Muscle of arm (tissue), 12 donors: ENCODE measurements around the gene TBC1D14. TPM values are rescaled to one million over a fixed set of nuclear protein-coding genes. Genes with fewer than 3 reads are reported as not detected.

Source experiments
- DNase-seq: peaks from one replicate; pipeline ENCODE4 v3.0.0-alpha.2; 2013
- polyA plus RNA-seq, 12 donors: library from polyadenylated mRNA; unstranded; fragments of 120-200 nt; gene quantifications; one replicate each; pipeline ENCODE4 v1.2.1, GENCODE V29; 2013; ENCODE audit not compliant: insufficient read length in 12 of 12

TBC1D14 gene
- polyA plus RNA-seq, 12 donors, result 25.9 to 44.0 (median 41.0) TPM; not detected in 1

DNA sequence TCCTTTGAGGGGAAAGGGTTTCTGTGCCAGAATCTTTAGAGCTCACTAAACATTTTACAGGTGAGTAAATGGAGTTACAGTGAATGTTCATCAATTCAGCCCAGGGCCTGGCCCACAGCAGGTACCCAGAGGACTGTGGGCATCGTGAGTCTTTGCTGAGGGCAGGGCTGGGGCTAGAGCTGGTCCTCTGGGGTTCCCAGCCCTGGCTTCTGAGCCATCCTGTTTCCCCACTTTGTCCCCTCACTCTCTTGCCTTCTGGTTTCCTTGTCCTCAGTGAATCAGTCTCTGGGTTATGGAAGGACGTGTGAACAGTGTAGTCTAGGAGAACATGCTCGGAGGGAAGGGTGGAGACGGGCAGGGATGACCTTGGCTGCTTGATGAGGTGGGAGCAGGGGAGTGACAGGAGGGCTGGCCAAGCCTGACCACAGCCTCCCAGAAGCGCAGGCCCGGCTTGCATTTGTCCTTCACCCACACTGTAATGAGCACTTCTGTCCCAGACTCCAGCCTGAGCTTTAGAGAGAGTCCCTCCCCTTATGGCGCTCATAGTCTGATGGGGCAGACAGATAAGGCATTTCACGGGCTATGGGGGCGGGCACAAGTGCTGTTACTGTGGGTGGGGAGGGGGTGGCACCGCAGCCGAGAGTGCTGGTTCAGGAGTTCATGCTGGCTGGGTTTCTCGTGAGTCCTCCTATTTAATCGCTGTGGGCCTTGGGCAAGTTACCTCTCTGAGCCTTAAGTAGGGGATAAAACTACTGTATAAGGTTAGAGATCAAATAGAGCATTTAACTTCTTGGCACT, 17.3 kb downstream of the TBC1D14 start:
- DNase-seq, result no peak

DNA sequence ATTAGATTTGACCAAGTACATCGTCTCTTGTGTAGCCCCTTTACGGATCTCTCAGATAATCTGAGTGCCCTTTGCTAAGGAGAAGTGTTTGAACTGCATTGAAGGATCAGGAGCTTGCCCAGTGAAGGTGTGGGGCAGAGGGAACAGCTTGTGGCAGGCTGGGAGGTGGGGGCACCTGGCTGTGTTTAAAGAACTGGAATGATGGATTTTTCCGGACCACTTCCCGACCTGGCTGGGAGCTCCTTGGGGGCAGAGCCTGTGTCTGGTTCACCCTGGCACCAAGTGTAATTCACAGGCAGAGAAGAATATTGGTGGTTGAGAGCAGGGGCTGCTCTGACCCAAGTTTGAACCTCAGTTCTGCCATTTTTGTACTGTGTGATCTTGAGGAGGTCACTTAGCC, 18.5 kb downstream of the TBC1D14 start:
- no peak for DNase-seq

DNA sequence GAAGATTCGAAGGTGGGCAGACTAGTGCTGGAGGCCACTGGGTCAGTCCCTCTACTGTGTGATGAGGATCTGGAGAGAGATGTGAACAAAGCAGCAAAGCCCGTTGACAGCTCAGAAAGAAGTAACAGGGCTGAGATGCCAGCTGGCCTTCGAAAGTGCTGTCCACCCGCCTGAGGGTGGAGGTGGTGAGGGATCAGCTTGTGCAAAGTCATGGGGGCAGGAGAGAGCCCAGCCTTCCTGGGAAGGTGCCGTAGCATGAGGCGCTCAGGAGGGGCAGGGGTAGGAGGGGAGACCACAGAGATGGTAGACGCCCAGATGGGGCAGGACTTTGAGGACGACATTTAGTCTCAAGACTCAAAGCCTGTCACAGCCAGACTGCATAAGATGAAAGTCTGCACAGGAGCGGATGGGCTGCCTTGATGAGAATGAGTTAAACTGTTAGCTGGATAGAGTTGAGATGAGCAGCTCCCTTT, 19.7 kb downstream of the TBC1D14 start:
- no peak for DNase-seq

DNA sequence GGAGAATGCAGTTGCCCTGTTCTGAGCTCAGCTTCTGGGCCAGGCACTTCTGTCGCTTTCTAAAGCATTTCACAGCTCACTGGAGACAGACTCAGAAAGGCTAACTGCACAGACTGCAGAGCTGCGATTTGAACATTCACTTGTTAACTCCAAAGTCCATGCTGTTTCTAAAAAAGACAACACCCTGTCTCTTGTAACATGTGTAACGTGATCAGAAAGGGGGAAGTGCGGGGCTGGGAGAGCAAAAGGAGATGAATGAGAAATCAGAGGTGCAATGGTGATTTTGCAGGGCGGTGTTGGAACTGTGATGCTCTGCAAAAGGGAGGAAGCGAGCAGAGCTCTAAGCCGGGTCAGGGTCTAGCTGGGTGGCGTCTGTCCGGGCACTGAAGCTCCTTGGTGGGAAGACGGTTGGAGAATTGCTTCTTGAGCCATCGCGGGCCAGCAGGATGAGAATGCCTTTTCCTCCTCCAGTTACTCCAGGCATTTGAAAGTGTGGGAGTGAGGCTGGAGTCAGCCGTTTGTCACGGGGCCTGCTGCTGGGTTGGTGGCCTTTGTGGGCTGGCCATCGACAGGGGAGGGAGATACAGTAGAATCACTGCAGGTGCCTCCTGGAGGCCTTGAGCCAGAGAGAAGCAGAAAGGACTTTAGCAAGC, 20.3 kb downstream of the TBC1D14 start:
- DNase-seq, result no peak

GRCh38 chr4:6932475-6932874, 22.8 kb downstream of the TBC1D14 start:
- DNase-seq, result no peak

GRCh38 chr4:6932918-6933317, 23.3 kb downstream of the TBC1D14 start:
- DNase-seq, result no peak

GRCh38 chr4:6933691-6934430, 24.2 kb downstream of the TBC1D14 start:
- DNase-seq, result no peak

DNA sequence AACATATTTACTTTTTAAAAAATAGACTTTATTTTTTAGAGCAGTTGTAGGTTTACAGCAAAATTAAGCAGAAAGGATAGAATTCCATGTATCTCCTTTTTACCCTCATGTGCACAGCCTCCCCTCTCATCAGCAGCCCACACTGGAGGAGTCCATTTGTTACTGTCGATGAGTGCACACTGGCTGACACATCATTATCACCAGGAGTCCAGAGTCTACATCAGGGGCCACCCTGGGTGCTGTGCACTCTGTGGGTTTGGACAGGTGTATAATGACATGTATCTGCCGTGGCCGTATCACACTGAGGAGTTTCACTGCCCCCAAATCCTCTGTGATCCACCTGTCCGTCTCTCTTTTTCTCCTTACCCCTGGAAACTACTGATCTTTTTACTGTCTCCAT, 26.3 kb downstream of the TBC1D14 start:
- no peak for DNase-seq

- no peak for DNase-seq
Observed at GRCh38 chr4:6937201-6937600, 27.6 kb downstream of the TBC1D14 start.

- DNase-seq, result no peak
Observed at GRCh38 chr4:6937754-6938153, 28.1 kb downstream of the TBC1D14 start.

DNA sequence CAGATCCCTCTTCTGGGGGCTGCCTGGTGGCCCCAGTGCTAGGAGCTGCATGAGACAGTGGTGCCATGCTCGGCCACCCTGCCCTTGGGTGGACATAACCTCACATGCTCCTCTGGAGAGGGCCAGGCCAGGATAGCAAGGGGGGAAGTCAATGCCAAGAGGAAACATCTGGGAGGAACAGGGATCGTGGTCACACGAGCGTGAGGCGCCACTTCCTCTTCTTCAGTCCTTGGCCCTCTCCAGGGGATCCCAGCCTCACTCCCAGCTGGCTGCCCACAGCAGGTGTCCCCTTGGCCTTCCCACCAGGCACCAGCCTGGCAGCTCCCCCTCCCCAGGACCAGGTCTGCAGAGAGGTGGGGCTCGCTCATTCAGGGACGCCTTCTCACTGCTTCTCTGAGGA, 28.6 kb downstream of the TBC1D14 start:
- no peak for DNase-seq

DNA sequence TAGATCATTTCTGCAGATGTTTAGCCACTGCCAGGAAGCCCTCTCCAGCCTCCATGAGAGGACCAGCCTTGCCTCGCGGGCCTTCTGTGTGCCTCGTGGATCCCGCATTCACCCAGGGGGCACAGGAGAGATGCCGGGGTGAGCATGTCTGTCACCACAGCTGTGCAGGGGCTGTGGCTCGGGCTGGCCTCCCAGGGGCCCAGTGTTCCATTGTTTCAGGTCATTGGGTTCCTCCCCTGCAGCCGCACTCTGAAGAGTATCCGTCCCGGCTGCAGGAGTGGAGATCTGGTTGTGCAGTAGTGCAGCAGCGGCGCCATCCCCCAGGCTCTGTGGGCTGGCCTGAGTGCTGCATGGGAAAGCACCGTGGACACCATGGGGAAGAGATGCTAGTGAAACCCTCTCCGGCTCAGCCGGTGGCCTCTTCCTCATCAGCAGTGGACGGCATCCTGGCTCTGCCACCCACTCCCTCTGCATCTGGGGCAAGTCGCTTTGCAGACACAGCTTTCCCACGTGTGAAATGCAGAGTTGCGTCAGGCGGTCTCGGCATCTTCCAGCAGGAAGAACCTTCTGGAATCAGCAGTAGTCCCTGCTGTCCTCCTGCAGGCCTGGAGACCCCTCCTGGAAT, 29.1 kb downstream of the TBC1D14 start:
- DNase-seq, result no peak

GRCh38 chr4:6939761-6940743, 30.4 kb downstream of the TBC1D14 start:
- no peak for DNase-seq

- no peak for DNase-seq
Observed at GRCh38 chr4:6940744-6941137, 31.1 kb downstream of the TBC1D14 start.

- DNase-seq, result no peak
Observed at GRCh38 chr4:6941796-6942195, 32.2 kb downstream of the TBC1D14 start.

GRCh38 chr4:6942238-6942800, 32.7 kb downstream of the TBC1D14 start:
- DNase-seq, result no peak

- no peak for DNase-seq
Observed at GRCh38 chr4:6943012-6943884, 33.6 kb downstream of the TBC1D14 start.

DNA sequence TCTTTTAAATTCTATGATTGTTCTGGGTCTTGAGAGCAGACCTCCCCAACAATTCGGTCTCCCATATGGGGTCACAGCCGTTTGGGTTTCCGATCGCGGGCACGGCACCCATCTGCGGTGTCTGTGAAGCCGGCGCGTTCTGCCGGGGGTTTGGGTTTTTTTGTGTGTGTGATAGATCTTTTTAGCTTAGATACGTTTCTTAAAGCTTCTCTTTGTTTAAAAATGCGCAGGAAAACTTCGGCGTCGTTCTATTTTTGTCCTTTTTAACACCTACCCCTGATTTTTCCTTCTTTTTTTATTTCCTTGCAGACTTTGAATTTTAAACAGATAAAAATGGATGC, 34.2 kb downstream of the TBC1D14 start:
- no peak for DNase-seq

- no peak for DNase-seq
Observed at GRCh38 chr4:6944301-6945051, 34.9 kb downstream of the TBC1D14 start.
